HG03159 (cell line): Measurements from ENCODE around the gene RIOK2.
"Not testable (repeated sequence)": the region's sequence is repeated elsewhere in the genome, so short reads cannot be mapped to it uniquely, and the experiment has no call there.

ENCODE experiments used
- ATAC-seq: cut with Tn5 transposase; IDR thresholded peaks from one replicate; pipeline ENCODE4 v1.9.1; 2021; ENCODE audit warnings: mild to moderate bottlenecking, moderate library complexity; ENCODE audit not compliant: unreplicated experiment

Gene RIOK2

DNA sequence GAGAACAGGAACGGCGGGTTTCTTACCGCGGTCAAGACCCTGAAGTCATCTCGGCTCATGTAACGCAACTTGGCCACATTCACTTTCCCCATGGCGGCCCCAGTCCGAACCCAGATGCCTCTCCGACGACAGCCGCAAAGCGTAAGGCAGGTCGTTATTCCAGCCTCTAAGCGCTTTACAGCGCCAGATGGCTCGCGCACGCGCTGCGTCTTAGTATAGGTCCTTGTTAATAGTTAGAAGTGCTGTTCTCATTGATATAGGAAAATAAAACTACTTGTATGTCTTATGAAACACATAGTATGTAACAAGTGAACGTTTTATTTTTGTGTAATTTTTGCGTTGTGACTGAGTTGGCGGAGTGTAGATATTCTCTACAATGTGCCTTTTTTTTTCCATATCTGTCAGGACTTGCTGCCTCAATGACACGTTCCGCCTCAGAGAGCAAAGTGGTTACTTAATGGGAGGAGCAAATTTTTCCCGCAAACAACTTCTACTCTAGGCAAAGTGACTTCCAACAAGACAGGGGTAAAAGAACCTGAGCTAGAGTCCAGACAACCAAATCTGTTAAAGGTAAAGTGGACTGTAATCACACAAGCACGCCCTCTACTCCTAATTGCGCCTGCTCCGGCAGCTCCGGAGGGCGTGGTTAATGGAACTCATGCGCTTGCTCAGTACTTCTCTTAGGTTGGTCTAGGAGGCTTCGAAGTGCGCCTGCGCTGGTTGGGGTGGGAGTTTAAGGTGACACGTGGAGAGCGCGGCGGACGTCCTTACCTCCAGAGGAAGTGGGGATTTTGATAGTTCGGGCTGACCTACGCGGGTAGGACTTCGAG, at the start of gene RIOK2:
Gene RIOK2 (minus strand): TSS at position 148 of the 830 bp plus-strand sequence. CDS start 56 bp downstream, at position 92.
- ATAC-seq: peak; percentile 91

DNA sequence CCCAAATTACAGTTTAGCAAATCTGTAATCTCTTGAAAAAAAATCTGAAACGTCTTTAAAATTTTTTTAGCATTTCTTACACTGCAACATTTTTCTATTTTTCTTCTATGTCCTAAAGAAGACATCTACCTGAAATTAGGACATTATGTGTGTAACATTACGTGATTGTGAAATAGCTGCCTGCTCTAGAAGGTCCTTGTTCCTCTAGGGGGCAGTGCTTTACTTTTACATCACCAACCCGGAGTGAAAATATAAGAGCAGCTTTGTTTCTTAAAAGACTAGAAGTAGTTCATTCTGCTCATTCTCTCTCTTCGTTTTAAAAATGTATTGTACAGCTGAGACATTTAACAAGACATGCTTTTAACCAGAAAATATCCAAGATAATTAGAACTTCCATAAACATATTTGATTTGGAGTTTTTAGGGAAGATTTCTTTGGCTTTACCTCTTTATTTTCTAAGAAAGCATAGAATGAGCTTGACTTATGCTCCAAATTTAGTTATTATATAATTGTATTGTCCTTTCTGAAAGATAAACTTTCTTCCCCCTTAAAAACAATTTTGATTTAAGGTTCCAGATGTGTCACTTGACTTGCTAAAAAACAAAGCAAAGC, 48.1 kb upstream of the RIOK2 start:
- peak; percentile 96 for ATAC-seq

DNA sequence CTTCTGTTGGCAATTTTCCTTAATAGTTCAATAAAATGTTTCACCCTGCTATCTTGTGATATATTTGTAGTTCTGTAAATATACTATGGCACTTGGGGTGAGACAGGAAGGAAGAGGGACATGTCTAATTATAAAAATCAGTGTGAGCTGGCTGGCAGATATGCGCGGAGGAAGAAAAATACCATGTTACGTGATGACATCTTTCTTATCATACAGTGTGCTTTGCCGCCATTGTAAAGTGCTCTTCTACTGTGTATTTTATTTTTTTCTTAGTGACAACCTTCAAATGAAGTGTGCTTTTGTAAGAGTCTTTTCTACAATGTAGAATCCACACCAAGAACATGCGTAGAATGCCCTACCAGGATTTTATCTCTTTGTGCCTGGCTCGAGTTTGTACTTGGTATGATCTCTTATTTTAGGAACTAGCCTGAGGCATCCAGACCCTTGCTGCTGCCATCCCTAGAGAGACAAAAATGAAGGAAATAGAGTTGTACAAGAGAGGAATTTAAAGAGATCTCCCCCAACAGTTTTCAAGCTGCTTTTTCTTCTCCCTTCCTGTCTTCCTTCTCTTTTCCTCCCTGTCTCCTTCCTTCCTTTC, 46.7 kb upstream of the RIOK2 start:
- ATAC-seq: no peak

DNA sequence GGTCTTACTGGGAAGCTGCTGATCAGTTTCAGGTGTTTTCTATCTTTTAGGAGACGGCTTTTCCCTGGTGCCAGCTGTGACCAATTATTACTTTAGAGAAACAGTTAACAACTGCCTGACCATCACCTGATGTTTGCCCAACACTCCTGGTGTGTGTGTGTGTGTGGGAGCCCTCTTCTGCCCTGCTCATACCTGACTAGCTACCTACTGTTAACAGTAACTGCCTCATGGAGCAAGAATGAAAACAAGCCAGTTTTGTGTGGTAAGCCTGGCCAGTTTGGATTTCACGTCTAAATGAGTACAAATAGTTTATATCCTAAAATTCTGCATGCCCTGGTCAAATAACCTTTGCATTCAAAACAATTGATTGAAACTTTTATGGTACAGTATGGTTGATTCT, 46.1 kb upstream of the RIOK2 start:
- ATAC-seq: no peak

DNA sequence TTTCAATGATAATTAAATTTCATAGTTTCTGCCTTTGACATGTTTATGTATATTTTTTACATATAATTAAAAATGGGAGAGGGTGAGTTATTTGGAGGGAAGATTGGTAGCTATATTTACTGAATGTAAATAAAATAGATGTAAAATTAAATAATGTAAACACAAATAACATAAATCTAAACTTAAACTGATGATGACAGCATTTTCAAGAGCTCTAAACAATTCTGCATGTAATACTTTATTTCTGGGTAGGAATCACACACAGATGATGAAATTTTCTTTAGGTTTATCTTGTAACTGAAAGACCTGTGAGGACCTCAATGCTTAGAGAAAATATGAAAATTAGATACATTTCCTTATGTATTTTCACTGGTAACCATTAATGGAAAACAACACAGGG, 42.2 kb upstream of the RIOK2 start:
- ATAC-seq: no peak

DNA sequence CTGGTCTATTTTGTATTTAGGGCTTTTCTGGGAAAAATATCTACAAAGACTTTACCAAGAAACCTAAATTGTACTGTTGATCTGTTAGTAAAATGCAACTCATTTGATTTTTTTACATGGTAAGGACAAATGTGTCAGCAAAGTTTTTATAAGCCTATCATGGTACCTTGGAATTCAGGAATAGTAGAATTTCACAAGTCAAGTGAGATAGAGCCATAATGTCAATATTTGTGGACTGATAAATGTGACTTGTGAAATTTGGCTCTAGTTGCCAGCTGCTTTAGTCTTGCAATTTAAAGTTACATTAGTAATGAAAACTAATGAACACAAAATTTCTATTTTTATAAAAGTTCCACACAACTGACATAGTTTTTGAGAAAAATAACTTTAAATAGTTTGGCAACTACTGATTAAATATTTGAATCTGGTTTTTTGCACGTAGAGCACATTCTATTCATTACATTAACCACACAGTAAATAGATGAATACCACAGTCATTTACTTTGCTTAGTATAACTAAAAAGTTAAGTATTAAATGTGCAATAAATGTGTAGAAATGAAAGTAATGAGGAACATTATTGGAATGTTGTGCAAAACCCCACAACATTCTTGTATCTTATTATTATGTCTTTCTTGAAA, 41.2 kb upstream of the RIOK2 start:
- no peak for ATAC-seq

DNA sequence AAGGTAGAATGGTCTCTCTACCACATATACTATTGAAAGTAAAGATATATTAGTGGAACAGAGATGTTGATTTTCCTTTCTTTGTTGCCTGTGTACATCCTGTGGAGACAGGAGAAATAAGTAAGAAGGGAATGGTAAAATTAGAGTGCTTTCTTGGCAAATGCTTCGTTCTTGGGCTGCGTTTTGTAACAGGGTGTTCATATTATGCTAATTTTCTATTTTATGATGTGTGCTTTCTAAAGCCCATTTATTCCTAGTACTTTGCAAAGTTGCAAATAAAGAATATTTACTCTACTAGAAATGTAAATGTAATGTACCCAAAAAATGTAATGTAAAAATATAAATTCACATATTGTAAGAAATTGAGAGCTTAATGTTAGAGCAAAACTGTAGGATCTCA, 40.5 kb upstream of the RIOK2 start:
- ATAC-seq: no peak

DNA sequence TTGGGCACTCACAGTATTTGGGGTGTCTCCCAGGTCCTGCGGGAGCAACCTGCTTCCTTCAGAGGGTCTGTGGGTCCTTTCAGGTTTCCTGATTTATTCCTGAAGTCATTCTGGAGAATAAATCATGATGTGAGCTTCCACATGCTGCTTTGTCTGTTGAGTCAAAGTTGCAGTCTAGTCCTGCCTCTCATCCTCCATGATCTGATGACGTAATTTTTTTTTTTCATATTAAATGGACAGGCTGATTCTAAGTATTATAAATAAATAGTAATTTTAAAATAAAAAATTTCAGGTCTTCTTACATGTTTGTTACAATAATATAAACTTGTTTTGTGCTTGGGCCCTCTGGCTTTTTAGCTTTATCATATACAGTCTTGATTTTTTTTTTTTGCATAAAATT, 26.3 kb upstream of the RIOK2 start:
- no peak for ATAC-seq

DNA sequence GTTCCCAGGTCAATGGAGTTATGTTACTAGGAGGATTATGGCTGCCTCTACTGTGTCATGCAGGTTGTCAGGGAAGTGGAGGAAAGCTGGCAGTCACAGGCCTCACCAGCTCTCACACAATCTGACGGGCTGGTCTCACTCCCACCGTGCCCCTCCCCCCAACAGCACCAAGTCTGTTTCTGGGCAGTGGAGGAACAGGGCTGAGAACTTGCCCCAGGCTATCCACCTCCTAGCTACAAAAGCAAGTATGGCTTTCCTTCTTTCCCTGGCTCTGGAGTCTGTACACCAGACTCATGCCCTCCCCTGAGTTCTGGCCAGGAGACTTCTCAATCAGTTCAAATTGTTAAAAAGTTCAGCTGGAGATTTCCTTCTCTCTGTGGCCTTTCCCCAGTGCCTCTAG, 25.7 kb upstream of the RIOK2 start:
- no peak for ATAC-seq

DNA sequence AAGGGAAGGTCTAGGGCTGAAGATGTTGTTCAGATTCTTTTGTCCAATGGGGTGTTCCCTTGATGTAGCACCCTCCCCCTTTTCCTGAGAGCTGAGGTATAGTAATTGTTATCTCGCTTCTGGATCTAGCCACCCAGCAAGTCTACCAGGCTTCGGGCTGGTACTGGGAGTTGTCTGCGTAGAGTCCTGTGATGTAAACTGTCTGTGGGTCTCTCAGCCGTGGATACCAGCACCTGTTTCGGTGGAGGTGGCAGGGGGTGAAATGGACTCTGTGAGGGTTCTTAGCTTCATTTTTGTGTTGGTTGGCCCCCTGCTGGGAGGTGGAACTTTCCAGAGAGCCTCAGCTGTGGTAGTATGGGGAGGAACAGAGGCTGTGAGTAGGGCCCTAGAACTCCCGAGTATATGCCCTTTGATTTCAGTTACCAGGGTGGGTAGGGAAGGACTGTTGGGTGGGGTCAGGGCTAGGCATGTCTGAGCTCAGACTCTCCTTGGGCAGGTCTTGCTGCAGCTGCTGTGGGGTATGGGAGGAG, 25.2 kb upstream of the RIOK2 start:
- ATAC-seq: no peak

DNA sequence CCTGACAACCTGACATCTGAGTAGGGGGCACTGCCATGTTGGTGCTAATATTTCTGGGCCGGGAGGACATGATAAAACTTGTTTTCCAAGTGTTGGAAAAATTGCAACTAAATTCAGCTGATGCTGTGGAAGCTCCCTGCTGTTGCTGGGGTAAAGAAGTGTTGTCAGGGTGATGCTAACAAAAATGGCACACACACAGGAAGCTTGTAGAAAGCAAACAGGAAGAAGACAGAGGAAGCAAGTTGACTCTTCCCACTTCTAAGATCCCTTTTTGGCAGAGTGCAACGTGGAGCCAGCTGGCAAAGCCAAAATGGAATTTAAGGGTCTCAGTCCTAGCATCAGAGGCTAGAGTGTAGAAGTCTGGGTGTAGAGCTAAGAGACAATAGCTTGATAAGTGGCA, 11.3 kb upstream of the RIOK2 start:
- no peak for ATAC-seq

DNA sequence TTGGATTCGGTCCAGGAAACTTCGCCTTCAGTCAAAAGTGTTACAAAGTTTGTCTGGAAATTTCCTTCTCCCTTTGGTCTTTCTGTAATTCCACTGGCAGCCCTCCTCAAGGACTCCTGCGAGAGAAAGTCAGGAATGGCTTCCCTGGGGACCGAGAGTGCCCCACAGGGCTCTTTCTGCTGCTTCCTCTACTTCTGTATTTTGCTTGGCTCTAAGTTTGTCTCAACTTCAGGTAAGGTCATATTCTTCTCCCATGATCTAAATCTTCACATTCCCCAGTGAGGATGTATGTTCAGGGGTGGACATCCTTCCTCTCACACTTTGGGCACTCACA, 10.3 kb upstream of the RIOK2 start:
- ATAC-seq: peak; percentile 18

DNA sequence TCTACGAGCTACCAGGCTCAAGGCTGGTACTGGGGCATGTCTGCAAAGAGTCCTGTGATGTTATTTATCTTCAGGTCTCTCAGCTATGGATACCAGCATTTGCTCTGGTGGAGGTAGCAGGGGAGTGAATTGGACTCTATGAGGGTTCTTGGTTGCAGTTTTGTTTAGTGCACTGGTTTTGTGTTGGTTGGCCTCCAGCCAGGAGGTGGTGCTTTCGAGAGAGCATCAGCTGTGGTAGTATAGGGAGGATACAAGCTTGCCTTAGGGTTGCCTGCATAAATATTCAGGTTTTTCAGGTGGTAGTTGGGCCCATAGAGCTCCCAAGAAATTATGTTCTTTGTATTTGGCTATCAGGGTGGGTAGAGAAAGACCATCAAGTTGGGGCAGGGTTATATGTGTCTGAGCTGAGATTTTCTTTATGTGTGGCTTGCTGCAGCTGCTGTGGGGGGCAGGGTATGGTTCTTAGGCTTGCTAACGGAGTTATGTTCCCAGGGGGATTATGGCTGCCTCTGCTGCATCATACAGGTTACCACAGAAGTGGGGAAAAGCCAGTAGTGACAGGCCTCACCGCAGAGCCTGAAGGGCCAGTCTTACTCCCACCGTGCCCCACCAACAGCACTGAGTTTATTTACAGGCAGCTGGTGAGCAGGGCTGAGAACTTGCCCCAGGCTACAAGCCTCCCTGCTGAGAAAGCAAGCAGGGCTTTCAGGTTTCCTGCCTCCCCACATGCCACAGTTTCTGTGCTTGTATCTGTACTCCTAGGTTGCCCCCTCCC, 9.7 kb upstream of the RIOK2 start:
- peak; percentile 78 for ATAC-seq

DNA sequence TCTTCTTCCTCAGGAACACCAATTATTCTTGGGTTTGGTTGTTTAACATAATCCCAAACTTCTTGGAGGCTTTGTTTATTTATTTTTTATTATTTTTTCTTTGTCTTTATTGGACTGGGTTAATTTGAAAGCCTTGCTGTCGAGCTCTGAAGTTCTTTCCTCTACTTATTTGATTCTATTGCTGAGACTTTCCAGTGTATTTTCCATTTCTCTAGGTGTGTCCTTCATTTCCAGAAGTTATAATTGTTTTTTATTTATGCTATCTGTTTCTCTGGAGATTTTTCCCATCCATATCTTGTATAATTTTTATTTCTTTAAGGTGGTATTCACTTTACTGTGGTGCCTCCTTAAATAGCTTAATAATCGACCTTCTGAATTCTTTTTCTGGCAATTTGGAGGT, 8.8 kb upstream of the RIOK2 start:
- no peak for ATAC-seq

DNA sequence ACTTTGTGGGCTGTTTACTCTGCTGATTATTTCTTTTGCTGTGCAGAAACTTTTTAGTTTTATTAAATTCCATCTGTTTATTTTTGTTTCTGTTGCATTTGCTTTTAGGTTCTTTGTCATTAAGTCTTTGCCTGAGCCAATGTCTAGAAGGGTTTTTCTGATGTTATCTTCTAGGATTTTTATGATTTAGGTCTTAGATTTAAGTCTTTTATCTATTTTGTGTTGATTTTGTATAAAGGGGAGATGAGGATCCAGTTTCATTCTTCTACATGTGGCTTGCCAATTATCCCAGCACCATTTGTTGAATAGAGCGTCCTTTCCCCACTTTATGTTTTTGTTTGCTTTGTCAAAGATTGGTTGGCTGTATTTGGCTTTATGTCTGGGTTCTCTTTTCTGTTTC, 6.5 kb upstream of the RIOK2 start:
- ATAC-seq: not testable (repeated sequence)

DNA sequence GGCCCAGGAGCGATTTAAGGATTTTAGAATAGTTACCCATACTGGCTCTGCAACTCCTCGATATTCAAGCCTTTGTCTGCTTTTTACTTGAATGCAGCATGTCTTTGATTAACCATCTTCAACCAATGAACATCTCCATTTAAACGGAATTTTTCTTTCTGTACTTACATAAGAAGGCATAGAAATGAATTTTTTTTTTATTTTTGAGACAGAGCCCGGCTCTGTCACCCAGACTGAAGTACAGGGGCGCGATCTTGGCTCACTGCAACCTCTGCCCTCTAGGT, 825 bp upstream of the RIOK2 start:
- no peak for ATAC-seq

DNA sequence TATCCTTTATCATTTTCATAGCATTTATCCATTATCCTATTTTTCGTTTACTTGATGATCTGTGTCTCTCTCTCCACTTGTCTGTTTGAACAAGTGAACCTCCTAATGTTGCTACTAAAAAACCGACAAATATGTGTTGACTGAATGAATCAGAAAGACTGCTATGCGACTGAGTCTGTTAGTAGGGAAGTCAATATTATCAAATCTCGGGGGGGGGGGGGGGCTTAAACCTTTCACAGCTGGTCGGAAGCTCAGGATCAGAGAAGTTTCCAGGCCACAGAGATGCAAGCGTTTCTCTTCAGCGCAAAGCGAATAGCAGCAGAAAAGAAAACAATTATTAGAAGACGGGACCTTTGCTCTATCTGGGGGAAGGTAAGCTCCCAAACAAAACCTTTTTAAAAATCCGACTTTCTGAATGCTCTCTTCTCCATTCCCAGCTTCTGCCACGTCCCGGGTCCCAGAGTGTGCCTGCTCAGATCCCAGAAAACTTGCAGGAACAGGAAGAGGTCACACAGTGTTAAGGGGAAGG, 412 bp downstream of the RIOK2 start:
- ATAC-seq: no peak

DNA sequence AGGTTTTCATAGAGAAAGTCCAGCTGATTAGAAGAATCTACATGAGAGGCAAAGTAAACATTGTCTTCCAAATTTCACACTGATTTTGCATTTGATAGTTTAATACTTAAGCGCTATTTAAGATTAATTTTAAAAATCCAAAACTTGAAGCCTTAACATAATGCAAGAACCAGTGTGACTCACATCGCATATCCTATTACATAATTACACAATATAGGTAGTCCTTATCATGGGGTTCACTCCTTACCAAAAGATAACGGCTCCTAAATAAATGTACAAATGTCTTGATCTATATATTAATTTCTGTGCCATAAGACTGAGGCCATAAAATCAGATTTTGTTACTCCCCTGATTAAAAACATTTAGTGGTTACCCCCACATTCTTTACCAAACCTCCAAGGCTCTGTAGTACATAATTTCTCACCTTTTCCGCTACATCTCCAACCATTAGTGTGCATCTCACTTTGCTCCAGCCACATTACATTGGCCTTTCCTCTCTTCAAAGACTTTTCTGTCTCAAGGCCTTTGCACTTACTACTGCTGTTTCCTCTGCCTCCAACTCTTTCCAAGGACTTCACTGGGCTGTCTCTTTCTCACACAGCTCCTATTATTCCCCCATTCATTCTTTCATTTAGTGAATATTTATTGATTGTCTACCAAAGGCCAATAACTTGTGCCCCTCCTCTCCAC, 1.0 kb downstream of the RIOK2 start:
- ATAC-seq: no peak

DNA sequence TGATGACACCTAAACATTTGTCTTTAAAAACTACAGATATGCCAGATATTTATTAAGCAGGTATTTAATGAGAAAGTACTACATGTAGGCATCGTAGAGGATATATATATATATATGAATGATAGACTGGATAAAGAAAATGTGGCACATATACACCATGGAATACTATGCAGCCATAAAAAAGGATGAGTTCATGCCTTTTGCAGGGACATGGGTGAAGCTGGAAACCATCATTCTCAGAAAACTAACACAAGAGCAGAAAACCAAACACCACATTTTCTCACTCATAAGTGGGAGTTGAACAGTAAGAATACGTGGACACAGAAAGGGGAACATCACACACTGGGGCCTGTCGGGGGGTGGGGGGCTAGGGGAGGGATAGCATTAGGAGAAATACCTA, 3.6 kb downstream of the RIOK2 start:
- not testable (repeated sequence) for ATAC-seq

DNA sequence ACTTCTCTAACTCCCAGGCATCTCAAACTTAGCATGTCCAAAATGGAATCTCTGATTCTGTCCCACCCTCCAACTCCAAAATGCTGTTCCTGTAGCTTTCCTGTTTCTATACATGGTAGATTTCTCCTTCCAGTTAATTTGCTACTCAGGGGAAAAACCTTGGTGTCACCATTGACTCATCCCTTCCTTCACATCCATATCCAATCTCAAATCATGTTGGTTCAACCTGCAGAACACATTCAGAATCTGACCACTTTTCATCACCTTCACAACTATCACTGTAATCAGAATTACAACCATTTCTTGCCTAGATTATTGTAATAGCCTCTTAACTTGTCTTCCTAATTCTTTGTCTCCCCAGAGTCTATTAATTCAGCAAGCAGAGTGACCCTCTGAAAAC, 10.8 kb downstream of the RIOK2 start:
- ATAC-seq: no peak
